Ovary (tissue), 3 donors: Measurements from ENCODE around the gene SESTD1.

Experiments
- EP300 ChIP-seq: sonication (generic); formaldehyde crosslinking; IDR thresholded peaks from one replicate; pipeline ENCODE4 v1.6.1; 2017; ENCODE audit warnings: antibody characterized with exemption
- POLR2A ChIP-seq: fragments of 450-650 bp; IDR thresholded peaks from one replicate; pipeline ENCODE4 v1.6.1; 2017; ENCODE audit warnings: antibody characterized with exemption, mild to moderate bottlenecking, moderate library complexity
- TF ChIP-seq, protein P1 (sequence below), 3 donors: fragments of 450-650 bp in 2 of 3; fragments of 200-600 bp in 1 of 3; IDR thresholded peaks; one replicate each; pipeline versions ENCODE4 v1.5.1 to v1.8.0; 2016 to 2022; ENCODE audit warnings: antibody characterized with exemption in 3 of 3, mild to moderate bottlenecking in 1 of 3
- donor health status: DM: no; HTN: no; CAD: no.

DNA sequence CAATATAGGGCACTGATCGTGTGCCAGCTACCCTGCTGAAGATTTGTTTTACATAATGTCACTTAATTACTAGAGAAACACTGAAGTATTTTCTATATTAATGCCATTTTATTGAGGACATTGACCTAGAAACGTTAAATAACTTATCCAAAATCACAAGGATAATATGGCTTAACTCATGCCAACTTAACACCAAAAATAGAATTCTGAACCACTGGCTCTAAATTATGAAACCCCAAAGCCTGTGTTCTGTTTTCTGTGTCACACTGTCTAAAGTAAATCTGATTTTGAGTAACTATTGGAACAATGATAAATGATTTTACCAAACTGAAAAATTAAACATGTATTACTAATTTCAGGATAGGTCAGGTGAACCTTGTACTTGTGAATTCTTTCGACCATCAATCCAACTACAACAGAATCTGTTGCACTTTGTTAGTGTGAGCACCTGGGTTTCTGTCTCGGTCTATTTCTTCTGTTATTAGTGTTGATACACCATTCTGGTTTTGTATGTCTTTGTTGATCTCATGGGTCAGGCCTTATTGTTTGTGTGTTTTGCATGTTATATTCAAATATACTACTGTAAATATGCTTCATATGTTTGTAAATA, 166.4 kb downstream of the SESTD1 start:
- TF ChIP-seq EP300 (no peak), POLR2A (no peak)
- TF ChIP-seq, protein P1, sequence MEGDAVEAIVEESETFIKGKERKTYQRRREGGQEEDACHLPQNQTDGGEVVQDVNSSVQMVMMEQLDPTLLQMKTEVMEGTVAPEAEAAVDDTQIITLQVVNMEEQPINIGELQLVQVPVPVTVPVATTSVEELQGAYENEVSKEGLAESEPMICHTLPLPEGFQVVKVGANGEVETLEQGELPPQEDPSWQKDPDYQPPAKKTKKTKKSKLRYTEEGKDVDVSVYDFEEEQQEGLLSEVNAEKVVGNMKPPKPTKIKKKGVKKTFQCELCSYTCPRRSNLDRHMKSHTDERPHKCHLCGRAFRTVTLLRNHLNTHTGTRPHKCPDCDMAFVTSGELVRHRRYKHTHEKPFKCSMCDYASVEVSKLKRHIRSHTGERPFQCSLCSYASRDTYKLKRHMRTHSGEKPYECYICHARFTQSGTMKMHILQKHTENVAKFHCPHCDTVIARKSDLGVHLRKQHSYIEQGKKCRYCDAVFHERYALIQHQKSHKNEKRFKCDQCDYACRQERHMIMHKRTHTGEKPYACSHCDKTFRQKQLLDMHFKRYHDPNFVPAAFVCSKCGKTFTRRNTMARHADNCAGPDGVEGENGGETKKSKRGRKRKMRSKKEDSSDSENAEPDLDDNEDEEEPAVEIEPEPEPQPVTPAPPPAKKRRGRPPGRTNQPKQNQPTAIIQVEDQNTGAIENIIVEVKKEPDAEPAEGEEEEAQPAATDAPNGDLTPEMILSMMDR (IDR thresholded peaks at IDR 0.05), result no peak
